Activated CD8-positive, alpha-beta T cell treated with anti-CD3 and anti-CD28 coated beads for 36 hours (primary cell): ENCODE measurements around the gene CFAP410. TPM values are rescaled to one million over a fixed set of nuclear protein-coding genes. Genes with fewer than 3 reads are reported as not detected.

Experiments used
- ATAC-seq: fragments of 200-7000 bp; cut with Tn5 transposase; one replicate; pipeline ENCODE4 v1.10.0; 2021; ENCODE audit warnings: mild to moderate bottlenecking, moderate library complexity
- CTCF ChIA-PET: fragments of 350-600 bp; sonication (Branson Sonifier 250); formaldehyde crosslinking; loops from one replicate; lab custom pipeline; 2021; ENCODE audit warnings: antibody characterized with exemption; lab: Charles Lee
- POLR2A ChIA-PET: fragments of 350-600 bp; sonication (Branson Sonifier 250); formaldehyde crosslinking; loops from one replicate; lab custom pipeline; 2021; ENCODE audit warnings: antibody characterized with exemption; lab: Charles Lee
- DNase-seq: peaks from one replicate; pipeline ENCODE4 v3.0.0-alpha.2; 2020
- H3K27ac Mint-ChIP-seq: one replicate; pipeline ENCODE4 v1.8.0; 2021; ENCODE audit warnings: mild to moderate bottlenecking, mixed read lengths
- H3K27me3 Mint-ChIP-seq: one replicate; pipeline ENCODE4 v1.8.0; 2021; ENCODE audit warnings: mixed read lengths
- H3K36me3 Mint-ChIP-seq: one replicate; pipeline ENCODE4 v1.8.0; 2021; ENCODE audit warnings: low read depth, mixed read lengths
- H3K4me1 Mint-ChIP-seq: one replicate; pipeline ENCODE4 v1.8.0; 2021; ENCODE audit warnings: low read depth, mixed read lengths
- H3K4me3 Mint-ChIP-seq: one replicate; pipeline ENCODE4 v1.8.0; 2021; ENCODE audit warnings: mild to moderate bottlenecking, moderate library complexity, mixed read lengths
- H3K9me3 Mint-ChIP-seq: one replicate; pipeline ENCODE4 v1.8.0; 2021; ENCODE audit warnings: mixed read lengths
- CTCF ChIP-seq: fragments of 200-600 bp; IDR thresholded peaks from one replicate; pipeline ENCODE4 v1.8.0; 2022; ENCODE audit warnings: antibody characterized with exemption, mild to moderate bottlenecking
- intact Hi-C: fragments of 100-400 bp; cut with micrococcal nuclease; formaldehyde crosslinking; loops from one replicate; pipeline ENCODE4 v1.10.0; 2022
- total RNA-seq, 2 experiments: library from RNA; stranded (reverse); gene quantifications; one replicate each; pipeline ENCODE4 v1.2.3, GENCODE V29; 2021

Gene CFAP410
- total RNA-seq, 2 experiments from 2014 or later = 17.2 TPM

GRCh38 chr21:44378646-44379514 is 39.7 kb upstream of the CFAP410 start:
- DNase-seq = no peak
- ATAC-seq = no peak
- TF ChIP-seq CTCF = no peak
- H3K36me3 Mint-ChIP-seq = peaks cover 14% of the 10 kb centered on the region
- no peaks in the 10 kb centered on the region for H3K27me3 Mint-ChIP-seq
- POLR2A ChIA-PET = no interaction called here
- H3K27ac Mint-ChIP-seq = no peak overlapping the region
- H3K4me3 Mint-ChIP-seq = no peak overlapping the region
- intact Hi-C loops = no loop called here
- peaks cover 4% of the 10 kb centered on the region for H3K9me3 Mint-ChIP-seq
- H3K4me1 Mint-ChIP-seq = peaks cover 14% of the 10 kb centered on the region
- CTCF ChIA-PET = no interaction called here

GRCh38 chr21:44377922-44378645 is 38.9 kb upstream of the CFAP410 start:
- no peak for ATAC-seq
- peaks cover 7% of the 10 kb centered on the region for H3K36me3 Mint-ChIP-seq
- H3K9me3 Mint-ChIP-seq = no peaks in the 10 kb centered on the region
- DNase-seq = no peak
- ChIA-PET POLR2A (no interaction called here), CTCF (no interaction called here)
- no peak overlapping the region for H3K27ac Mint-ChIP-seq
- intact Hi-C loops = no loop called here
- TF ChIP-seq CTCF = no peak
- H3K4me1 Mint-ChIP-seq = peaks cover 14% of the 10 kb centered on the region
- no peak overlapping the region for H3K4me3 Mint-ChIP-seq
- H3K27me3 Mint-ChIP-seq = no peaks in the 10 kb centered on the region

- ATAC-seq = no peak
- no peak for TF ChIP-seq CTCF
- Mint-ChIP-seq H3K27me3 (no peaks in the 10 kb centered on the region), H3K9me3 (no peaks in the 10 kb centered on the region), H3K4me3 (no peak overlapping the region), H3K4me1 (peaks cover 14% of the 10 kb centered on the region), H3K36me3 (peaks cover 6% of the 10 kb centered on the region), H3K27ac (no peak overlapping the region)
- ChIA-PET POLR2A (no interaction called here), CTCF (no interaction called here)
- intact Hi-C loops = no loop called here
- no peak for DNase-seq
Observed at GRCh38 chr21:44377201-44377921, 38.2 kb upstream of the CFAP410 start.

- POLR2A ChIA-PET = no interaction called here
- H3K4me3 Mint-ChIP-seq = no peak overlapping the region
- peaks cover 2% of the 10 kb centered on the region for H3K36me3 Mint-ChIP-seq
- TF ChIP-seq CTCF = no peak
- ATAC-seq = no peak
- intact Hi-C loops = no loop called here
- CTCF ChIA-PET = no interaction called here
- H3K4me1 Mint-ChIP-seq = peaks cover 14% of the 10 kb centered on the region
- H3K27me3 Mint-ChIP-seq = no peaks in the 10 kb centered on the region
- no peak overlapping the region for H3K27ac Mint-ChIP-seq
- DNase-seq = no peak
- H3K9me3 Mint-ChIP-seq = no peaks in the 10 kb centered on the region
Observed at GRCh38 chr21:44376606-44377005, 37.4 kb upstream of the CFAP410 start.
